Measurements from ENCODE around the gene ULBP3. TPM values are rescaled to one million over a fixed set of nuclear protein-coding genes. Genes with fewer than 3 reads are reported as not detected.
"Not testable (repeated sequence)": the region's sequence is repeated elsewhere in the genome, so short reads cannot be mapped to it uniquely, and the experiment has no call there.

Gene ULBP3
- total and polyA plus RNA-seq, 3 experiments from 2014 or later = 1.2 to 2.2 (median 1.6) TPM

- no peaks in the 10 kb centered on the region for H3K36me3 ChIP-seq (ENCODE audit: insufficient read depth, low read length)
- H3K27me3 ChIP-seq (ENCODE audit: insufficient read depth, low read length, poor library complexity, severe bottlenecking) = no peaks in the 10 kb centered on the region
- H3K4me3 ChIP-seq (ENCODE audit: low read length) = no peak overlapping the region
- no peak overlapping the region for H3K4me3 Mint-ChIP-seq
- H3K9me3 Mint-ChIP-seq = no peaks in the 10 kb centered on the region
- ChIA-PET POLR2A (interaction anchor here (0.6 kb wide), 1 partner anchor 1135 kb away, joined by 3 read pairs; no protein-coding TSS in a partner anchor), CTCF (no interaction called here)
- no peak overlapping the region for H3K27ac Mint-ChIP-seq
- no peaks in the 10 kb centered on the region for H3K36me3 Mint-ChIP-seq
- H3K4me1 ChIP-seq (ENCODE audit: insufficient read depth, low read length) = peaks cover 4% of the 10 kb centered on the region
- no peaks in the 10 kb centered on the region for H3K9me3 ChIP-seq (ENCODE audit: low read length)
- H3K27ac ChIP-seq (ENCODE audit: low read depth, low read length) = no peak overlapping the region
- no peak for DNase-seq
- peaks cover 31 to 43% (median 42%) of the 10 kb centered on the region in 3 donors for H3K4me1 Mint-ChIP-seq
- peaks cover 6% of the 10 kb centered on the region in 2 donors for H3K27me3 Mint-ChIP-seq
These were observed 6.1 kb upstream of the ULBP3 start for GRCh38 chr6:150075034-150075421.

DNA sequence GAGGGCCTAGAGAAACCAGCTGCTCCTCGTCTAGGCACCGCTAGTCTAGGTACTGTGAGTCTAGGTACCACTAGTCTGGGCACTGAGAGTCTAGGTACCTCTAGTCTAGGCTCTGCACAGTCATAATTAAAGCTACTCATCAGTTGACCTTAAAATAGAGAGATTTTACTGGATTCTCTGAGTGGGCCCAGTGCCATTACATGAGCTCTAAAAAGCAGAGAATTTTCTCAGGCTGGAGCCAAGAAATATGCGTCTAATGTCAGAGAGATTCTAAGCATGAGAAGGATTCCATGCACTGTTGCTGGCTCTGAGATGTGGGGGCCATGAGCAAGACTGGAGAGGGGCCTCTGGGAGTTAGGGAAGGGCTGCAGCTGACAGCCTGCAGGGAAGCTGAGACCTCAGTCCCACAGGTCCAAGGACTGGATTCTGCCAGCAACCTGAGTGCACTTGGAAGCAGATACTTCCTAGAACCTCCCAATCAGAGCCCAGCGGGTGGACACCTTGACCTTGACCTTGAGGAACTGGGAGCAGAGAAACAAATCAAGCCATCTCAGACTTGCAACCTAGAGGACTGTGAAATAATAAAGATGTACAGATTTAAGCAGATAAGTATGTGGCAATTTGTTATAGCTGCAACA, 5.6 kb upstream of the ULBP3 start:
- H3K4me1 Mint-ChIP-seq = peaks cover 26 to 40% (median 38%) of the 10 kb centered on the region in 3 donors
- H3K36me3 Mint-ChIP-seq; H3K27me3 ChIP-seq (ENCODE audit: insufficient read depth, low read length, poor library complexity, severe bottlenecking); CTCF ChIA-PET; H3K27ac ChIP-seq (ENCODE audit: low read depth, low read length); H3K27me3 Mint-ChIP-seq; H3K4me3 ChIP-seq (ENCODE audit: low read length); H3K9me3 ChIP-seq (ENCODE audit: low read length); DNase-seq; H3K27ac Mint-ChIP-seq; H3K36me3 ChIP-seq (ENCODE audit: insufficient read depth, low read length); H3K4me1 ChIP-seq (ENCODE audit: insufficient read depth, low read length); H3K9me3 Mint-ChIP-seq; H3K4me3 Mint-ChIP-seq: not testable (repeated sequence)
- POLR2A ChIA-PET = interaction anchor here (0.6 kb wide), 1 partner anchor 1135 kb away, joined by 3 read pairs; no protein-coding TSS in a partner anchor

GRCh38 chr6:150072201-150072600, 3.3 kb upstream of the ULBP3 start:
- Histone ChIP-seq H3K9me3 (ENCODE audit: low read length) (no peaks in the 10 kb centered on the region), H3K4me3 (ENCODE audit: low read length) (no peak overlapping the region), H3K36me3 (ENCODE audit: insufficient read depth, low read length) (no peaks in the 10 kb centered on the region), H3K27me3 (ENCODE audit: insufficient read depth, low read length, poor library complexity, severe bottlenecking) (no peaks in the 10 kb centered on the region), H3K4me1 (ENCODE audit: insufficient read depth, low read length) (peaks cover 7% of the 10 kb centered on the region), H3K27ac (ENCODE audit: low read depth, low read length) (no peak overlapping the region)
- Mint-ChIP-seq H3K36me3 (no peaks in the 10 kb centered on the region), H3K27ac (peak overlapping the region in 3 of 8 donors; percentile 29 to 83 (median 30)), H3K4me3 (peak overlapping the region in 2 of 7 donors; percentile 45 to 49), H3K4me1 (peaks cover 29 to 42% (median 36%) of the 10 kb centered on the region in 3 donors), H3K27me3 (peaks cover 6% of the 10 kb centered on the region in 2 donors), H3K9me3 (no peaks in the 10 kb centered on the region)
- CTCF ChIA-PET = interaction anchor here (1.3 kb wide), 1 partner anchor 323 kb away, joined by 4 read pairs; no protein-coding TSS in a partner anchor
- POLR2A ChIA-PET = no interaction called here
- DNase-seq = peak in 4 of 5 donors; percentile 24 to 60 (median 39)

DNA sequence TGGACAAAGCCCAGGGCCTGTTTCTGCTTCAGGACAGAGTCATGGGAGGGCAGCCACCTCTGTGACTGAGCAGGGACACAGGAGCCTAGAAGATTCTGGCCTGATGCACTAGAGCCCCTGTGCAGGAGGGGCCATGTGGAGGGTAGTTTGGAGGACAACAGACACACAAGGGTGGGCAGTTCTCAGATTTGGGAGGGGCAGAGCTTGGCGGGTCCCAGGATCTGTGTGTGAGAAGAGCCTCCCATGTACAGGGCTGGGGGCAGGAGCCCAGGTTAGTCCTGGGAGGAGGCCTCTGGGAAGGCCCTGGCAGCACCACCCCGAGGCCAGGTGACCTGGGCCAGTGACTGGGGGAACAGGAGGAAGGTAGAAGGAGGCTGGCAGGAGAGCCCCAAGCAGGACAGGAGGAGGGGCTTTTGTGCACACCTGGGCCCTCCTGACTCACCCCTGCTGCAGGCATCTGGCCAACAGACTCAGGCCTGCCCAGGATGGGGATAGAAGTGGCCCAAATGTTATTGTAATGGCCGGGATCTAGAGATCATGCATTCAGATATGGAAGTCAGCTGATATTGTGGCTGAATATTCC, 1.4 kb upstream of the ULBP3 start:
- peaks cover 21 to 28% (median 26%) of the 10 kb centered on the region in 3 donors for H3K4me1 Mint-ChIP-seq
- Histone ChIP-seq H3K4me1 (ENCODE audit: insufficient read depth, low read length) (peaks cover 7% of the 10 kb centered on the region), H3K27ac (ENCODE audit: low read depth, low read length) (no peak overlapping the region), H3K36me3 (ENCODE audit: insufficient read depth, low read length) (no peaks in the 10 kb centered on the region), H3K9me3 (ENCODE audit: low read length) (no peaks in the 10 kb centered on the region), H3K27me3 (ENCODE audit: insufficient read depth, low read length, poor library complexity, severe bottlenecking) (no peaks in the 10 kb centered on the region), H3K4me3 (ENCODE audit: low read length) (no peak overlapping the region)
- peaks cover 0 to 7% (median 2%) of the 10 kb centered on the region in 3 donors for H3K36me3 Mint-ChIP-seq
- CTCF ChIA-PET = interaction anchor here (0.7 to 4.2 kb wide), 15 partner anchors 10 to 745 kb away, joined by 3 to 31 read pairs (median 4); no protein-coding TSS in a partner anchor
- H3K4me3 Mint-ChIP-seq = peak overlapping the region in 4 of 7 donors; percentile 23 to 73 (median 38)
- no peaks in the 10 kb centered on the region for H3K9me3 Mint-ChIP-seq
- H3K27ac Mint-ChIP-seq = peak overlapping the region in 2 of 8 donors; percentile 18 to 64
- H3K27me3 Mint-ChIP-seq = peaks cover 5 to 6% of the 10 kb centered on the region in 2 donors
- POLR2A ChIA-PET = interaction anchor here (0.6 kb wide), 1 partner anchor 25 kb away, joined by 3 read pairs; no protein-coding TSS in a partner anchor
- no peak for DNase-seq

DNA sequence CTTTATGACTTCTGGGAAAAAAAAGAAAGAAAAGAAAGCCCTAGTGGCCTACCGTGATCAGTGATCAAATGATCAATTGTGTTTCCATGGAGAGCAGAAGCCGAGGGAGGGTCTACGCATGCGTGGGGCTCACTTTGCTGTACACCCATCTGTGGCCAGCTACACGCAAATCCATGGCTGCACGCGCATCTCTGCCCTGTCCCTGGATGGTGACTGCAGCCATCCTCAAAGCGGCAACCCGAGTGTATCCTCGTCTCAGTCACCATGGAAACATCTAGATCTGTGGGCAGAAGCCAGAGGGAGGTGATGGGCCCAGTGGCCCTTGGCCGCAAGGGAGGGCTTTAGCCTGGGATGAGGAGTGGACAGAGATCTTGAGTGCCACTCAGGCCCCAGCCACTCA, 785 bp upstream of the ULBP3 start:
- peak overlapping the region; percentile 32 to 94 (median 89) for H3K4me3 Mint-ChIP-seq

DNA sequence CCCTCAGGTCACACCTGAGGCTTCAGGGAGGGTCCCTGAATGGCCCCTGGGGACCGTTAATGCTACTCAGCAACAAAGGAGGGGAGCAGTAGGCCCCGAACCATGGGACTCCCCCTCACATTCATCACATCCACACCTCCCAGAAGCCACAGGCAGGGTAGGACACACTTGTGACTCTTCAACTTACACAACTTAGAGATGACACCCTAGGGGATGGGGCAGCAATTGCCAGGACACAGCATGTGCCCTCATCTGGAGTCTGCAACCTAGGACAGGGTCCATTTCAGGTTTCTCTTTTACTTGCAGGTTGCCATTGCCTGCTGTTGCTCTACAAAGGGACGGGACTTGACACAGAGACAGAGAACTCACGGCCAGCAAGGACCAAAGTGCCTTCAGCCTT, 770 bp downstream of the ULBP3 start:
- no peaks in the 10 kb centered on the region for H3K9me3 Mint-ChIP-seq
- DNase-seq = no peak
- peaks cover 21 to 28% (median 26%) of the 10 kb centered on the region in 3 donors for H3K4me1 Mint-ChIP-seq
- Histone ChIP-seq H3K27me3 (ENCODE audit: insufficient read depth, low read length, poor library complexity, severe bottlenecking) (no peaks in the 10 kb centered on the region), H3K9me3 (ENCODE audit: low read length) (no peaks in the 10 kb centered on the region), H3K4me3 (ENCODE audit: low read length) (peak overlapping the region; percentile 57), H3K27ac (ENCODE audit: low read depth, low read length) (no peak overlapping the region), H3K36me3 (ENCODE audit: insufficient read depth, low read length) (no peaks in the 10 kb centered on the region), H3K4me1 (ENCODE audit: insufficient read depth, low read length) (peaks cover 7% of the 10 kb centered on the region)
- ChIA-PET POLR2A (no interaction called here), CTCF (interaction anchor here (1.5 to 4.2 kb wide), 2 partner anchors 9 to 12 kb away, joined by 3 to 31 read pairs; no protein-coding TSS in a partner anchor)
- peaks cover 2 to 6% of the 10 kb centered on the region in 2 donors for H3K27me3 Mint-ChIP-seq
- peaks cover 4 to 11% (median 6%) of the 10 kb centered on the region in 3 donors for H3K36me3 Mint-ChIP-seq
- peak overlapping the region in 6 of 8 donors; percentile 4 to 61 (median 41) for H3K27ac Mint-ChIP-seq
- H3K4me3 Mint-ChIP-seq = peak overlapping the region; percentile 85 to 94 (median 89)

More for the DNA sequence above, 785 bp upstream of the ULBP3 start:
- no peak for DNase-seq
- Mint-ChIP-seq H3K36me3 (peaks cover 2 to 11% (median 4%) of the 10 kb centered on the region in 3 donors), H3K27ac (peak overlapping the region in 1 of 8 donors; percentile 64), H3K27me3 (peaks cover 5 to 6% of the 10 kb centered on the region in 2 donors), H3K9me3 (no peaks in the 10 kb centered on the region), H3K4me1 (peaks cover 21 to 28% (median 26%) of the 10 kb centered on the region in 3 donors)
- Histone ChIP-seq H3K27ac (ENCODE audit: low read depth, low read length) (no peak overlapping the region), H3K27me3 (ENCODE audit: insufficient read depth, low read length, poor library complexity, severe bottlenecking) (no peaks in the 10 kb centered on the region), H3K4me1 (ENCODE audit: insufficient read depth, low read length) (peaks cover 7% of the 10 kb centered on the region), H3K4me3 (ENCODE audit: low read length) (no peak overlapping the region), H3K9me3 (ENCODE audit: low read length) (no peaks in the 10 kb centered on the region), H3K36me3 (ENCODE audit: insufficient read depth, low read length) (no peaks in the 10 kb centered on the region)
- POLR2A ChIA-PET = no interaction called here
- CTCF ChIA-PET = interaction anchor here (3.3 to 4.2 kb wide), 2 partner anchors 10 to 15 kb away, joined by 18 to 31 read pairs; no protein-coding TSS in a partner anchor

GRCh38 chr6:150065083-150065482, 3.8 kb downstream of the ULBP3 start:
- peaks cover 7% of the 10 kb centered on the region for H3K4me1 ChIP-seq (ENCODE audit: insufficient read depth, low read length)
- Mint-ChIP-seq H3K27ac (peak overlapping the region in 1 of 8 donors; percentile 66), H3K27me3 (no peaks in the 10 kb centered on the region), H3K9me3 (no peaks in the 10 kb centered on the region), H3K36me3 (peaks cover 6 to 16% (median 10%) of the 10 kb centered on the region in 3 donors), H3K4me1 (peaks cover 11 to 16% (median 14%) of the 10 kb centered on the region in 3 donors), H3K4me3 (peak overlapping the region in 1 of 7 donors; percentile 54)
- ChIA-PET CTCF (no interaction called here), POLR2A (no interaction called here)
- H3K9me3 ChIP-seq (ENCODE audit: low read length) = no peaks in the 10 kb centered on the region
- H3K4me3 ChIP-seq (ENCODE audit: low read length) = no peak overlapping the region
- no peaks in the 10 kb centered on the region for H3K36me3 ChIP-seq (ENCODE audit: insufficient read depth, low read length)
- no peaks in the 10 kb centered on the region for H3K27me3 ChIP-seq (ENCODE audit: insufficient read depth, low read length, poor library complexity, severe bottlenecking)
- H3K27ac ChIP-seq (ENCODE audit: low read depth, low read length) = no peak overlapping the region
- no peak for DNase-seq

DNA sequence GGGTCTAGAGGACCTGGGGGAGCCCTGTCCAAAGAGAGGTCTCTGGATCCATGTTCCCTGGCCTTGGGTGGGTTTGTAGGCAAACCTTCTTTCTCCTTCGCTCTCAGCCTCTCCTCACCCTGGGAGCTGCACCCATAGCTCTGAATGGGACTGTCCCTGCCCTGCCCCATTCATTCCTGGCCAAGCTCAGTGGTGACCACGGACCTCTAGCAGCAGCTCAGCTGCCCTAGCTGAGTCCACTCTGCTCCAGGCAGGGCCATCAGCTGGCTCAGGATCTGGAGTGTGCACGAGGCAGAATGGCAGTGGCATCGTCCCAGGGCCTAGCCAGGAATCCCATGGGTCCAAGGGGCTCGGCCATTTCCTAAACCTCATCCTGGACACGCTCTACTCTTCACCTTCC, 5.3 kb downstream of the ULBP3 start:
- Mint-ChIP-seq H3K9me3 (no peaks in the 10 kb centered on the region), H3K27ac (no peak overlapping the region), H3K27me3 (peaks cover 0 to 10% of the 10 kb centered on the region in 2 donors), H3K36me3 (peaks cover 6 to 16% (median 10%) of the 10 kb centered on the region in 3 donors), H3K4me1 (peaks cover 12 to 16% (median 15%) of the 10 kb centered on the region in 3 donors), H3K4me3 (no peak overlapping the region)
- H3K27me3 ChIP-seq (ENCODE audit: insufficient read depth, low read length, poor library complexity, severe bottlenecking) = no peaks in the 10 kb centered on the region
- H3K9me3 ChIP-seq (ENCODE audit: low read length) = no peaks in the 10 kb centered on the region
- ChIA-PET CTCF (no interaction called here), POLR2A (no interaction called here)
- H3K36me3 ChIP-seq (ENCODE audit: insufficient read depth, low read length) = no peaks in the 10 kb centered on the region
- H3K4me1 ChIP-seq (ENCODE audit: insufficient read depth, low read length) = peaks cover 7% of the 10 kb centered on the region
- no peak overlapping the region for H3K27ac ChIP-seq (ENCODE audit: low read depth, low read length)
- DNase-seq = no peak
- H3K4me3 ChIP-seq (ENCODE audit: low read length) = no peak overlapping the region
